KBM-7 (cell line): ENCODE measurements around the gene CDT1.
A peak's percentile ranks its signal among the peaks of the same experiment; 100 is the strongest.
"Not testable (repeated sequence)": the region's sequence is repeated elsewhere in the genome, so short reads cannot be mapped to it uniquely, and the experiment has no call there.

Source experiments
- DNase-seq: peaks from one replicate; pipeline ENCODE4 v3.0.0-alpha.2; 2015
- in situ Hi-C: fragments of 300-500 bp; cut with MboI; formaldehyde crosslinking; loops from 2 replicates; pipeline ENCODE4 v1.14.3; 2020; ENCODE audit warnings: low sequenced_read_pairs, low pct_unique_long_range_greater_than_20kb, mixed read lengths

The CDT1 gene

GRCh38 chr16:88812513-88813268 lies 9.1 kb downstream of the CDT1 start:
- in situ Hi-C loops = no loop called here
- peak; percentile 74 for DNase-seq

- in situ Hi-C loops = no loop called here
- DNase-seq = no peak
Observed at GRCh38 chr16:88813269-88814143, 9.9 kb downstream of the CDT1 start.

GRCh38 chr16:88814144-88814502 lies 10.5 kb downstream of the CDT1 start:
- in situ Hi-C loops = no loop called here
- no peak for DNase-seq

- no peak for DNase-seq
- in situ Hi-C loops = no loop called here
Observed at GRCh38 chr16:88815227-88815626, 11.6 kb downstream of the CDT1 start.

- in situ Hi-C loops = no loop called here
- DNase-seq = peak; percentile 68
Observed at GRCh38 chr16:88815901-88816589, 12.5 kb downstream of the CDT1 start.

GRCh38 chr16:88816736-88817535 lies 13.3 kb downstream of the CDT1 start:
- in situ Hi-C loops = no loop called here
- no peak for DNase-seq

- in situ Hi-C loops = no loop called here
- DNase-seq = no peak
Observed at GRCh38 chr16:88817785-88818574, 14.4 kb downstream of the CDT1 start.

GRCh38 chr16:88818575-88818874 lies 14.9 kb downstream of the CDT1 start:
- no peak for DNase-seq
- in situ Hi-C loops = no loop called here

GRCh38 chr16:88819126-88819525 lies 15.5 kb downstream of the CDT1 start:
- in situ Hi-C loops = no loop called here
- DNase-seq = no peak

- in situ Hi-C loops = no loop called here
- DNase-seq = no peak
Observed at GRCh38 chr16:88820385-88821025, 16.9 kb downstream of the CDT1 start.

- DNase-seq = no peak
- in situ Hi-C loops = no loop called here
Observed at GRCh38 chr16:88821168-88821850, 17.7 kb downstream of the CDT1 start.

- in situ Hi-C loops = no loop called here
- DNase-seq = no peak
Observed at GRCh38 chr16:88822281-88823040, 18.9 kb downstream of the CDT1 start.

GRCh38 chr16:88823646-88824045 lies 20.1 kb downstream of the CDT1 start:
- DNase-seq, in situ Hi-C loops: not testable (repeated sequence)

GRCh38 chr16:88824256-88825077 lies 20.9 kb downstream of the CDT1 start:
- in situ Hi-C loops = no loop called here
- DNase-seq = no peak

GRCh38 chr16:88825146-88825545 lies 21.6 kb downstream of the CDT1 start:
- in situ Hi-C loops = no loop called here

More at GRCh38 chr16:88825146-88825545, 21.6 kb downstream of the CDT1 start:
- no peak for DNase-seq
